HepG2 (cell line): Measurements from ENCODE around the gene NFASC. TPM values are rescaled to one million over a fixed set of nuclear protein-coding genes. Genes with fewer than 3 reads are reported as not detected.

ENCODE experiments used
- ATAC-seq: fragments of 200-7000 bp; cut with Tn5 transposase; 3 replicates; pipeline ENCODE4 v1.9.1; 2020; ENCODE audit warnings: mild to moderate bottlenecking, moderate library complexity
- BruUV-seq: library from RNA; stranded (reverse); fragments of 400-500 nt; replicated peaks from 2 replicates; lab custom pipeline; 2021; lab: Mats Ljungman, UMichigan
- CTCF ChIA-PET: fragments of 300-600 bp; formaldehyde crosslinking; extraction: SDS; loops from one replicate; lab custom pipeline; 2021; ENCODE audit warnings: low total read pairs, inconsistent platforms, low intra/inter-chr PET ratio; lab: Yijun Ruan, JAX
- POLR2A ChIA-PET: fragments of 350-600 bp; sonication (Branson Sonifier 250); formaldehyde crosslinking; loops from one replicate; lab custom pipeline; 2020; ENCODE audit warnings: antibody characterized with exemption, inconsistent platforms; lab: Yijun Ruan, JAX
- DNase-seq: peaks from one replicate; pipeline ENCODE4 v3.0.0-alpha.2; 2015; ENCODE audit warnings: low spot score
- FAIRE-seq: peaks from 3 replicates; lab custom pipeline; 2011; peaks lifted over from hg19 to GRCh38; lab: Jason Lieb, UNC
- H2AFZ ChIP-seq: one replicate; pipeline ENCODE4 v1.6.1; 2011; ENCODE audit warnings: low read length, inconsistent platforms
- H3K27ac ChIP-seq: fragments of 300-600 bp; 3 replicates; pipeline ENCODE4 v1.8.0; 2011; ENCODE audit warnings: mixed run types, mild to moderate bottlenecking, mixed read lengths, low read length, inconsistent platforms; ENCODE audit not compliant: insufficient read depth; ENCODE audit errors: extremely low read length
- H3K27me3 ChIP-seq, 2 experiments: fragments of 200-600 bp in 1 of 2; 2 replicates in 1 of 2; 3 replicates in 1 of 2; pipeline versions ENCODE4 v1.6.0 to v1.8.0; 2011; ENCODE audit warnings: low read length in 2 of 2, mild to moderate bottlenecking in 2 of 2, moderate library complexity in 2 of 2, inconsistent platforms in 1 of 2; ENCODE audit not compliant: insufficient read depth in 2 of 2, control insufficient read depth in 1 of 2
- H3K36me3 ChIP-seq, 2 experiments: fragments of 200-600 bp in 1 of 2; replicated peaks in 1 of 2; 2 replicates in 1 of 2; 3 replicates in 1 of 2; pipeline versions ENCODE4 v1.5.1 to v1.8.0; 2011; ENCODE audit warnings: low read length in 2 of 2, inconsistent platforms in 1 of 2; ENCODE audit not compliant: insufficient read depth in 2 of 2, control insufficient read depth in 1 of 2
- H3K4me1 ChIP-seq: 2 replicates; pipeline ENCODE4 v1.5.1; 2012; ENCODE audit warnings: low read length, inconsistent platforms; ENCODE audit not compliant: insufficient read depth
- H3K4me2 ChIP-seq: 2 replicates; pipeline ENCODE4 v1.6.0; 2011; ENCODE audit warnings: low read depth, low read length, inconsistent platforms
- H3K4me3 ChIP-seq, 3 experiments: fragments of 200-600 bp in 1 of 3; sonication (generic), shearing (Covaris generic) in 1 of 3; replicated peaks in 1 of 3; 2 replicates each; pipeline ENCODE4 v1.5.1; 2011 to 2016; ENCODE audit warnings: low read length in 3 of 3, inconsistent platforms in 2 of 3, low read depth in 2 of 3, mild to moderate bottlenecking in 2 of 3, control low read depth in 1 of 3, mixed read lengths in 1 of 3; ENCODE audit not compliant: insufficient read depth in 1 of 3
- H3K79me2 ChIP-seq: one replicate; pipeline ENCODE4 v1.6.1; 2011; ENCODE audit warnings: low read length, inconsistent platforms; ENCODE audit not compliant: insufficient read depth
- H3K9ac ChIP-seq: 2 replicates; pipeline ENCODE4 v1.6.0; 2011; ENCODE audit warnings: mild to moderate bottlenecking, low read depth, low read length, inconsistent platforms; ENCODE audit not compliant: insufficient read depth
- H3K9me3 ChIP-seq: 2 replicates; pipeline ENCODE4 v1.5.1; 2012; ENCODE audit warnings: mild to moderate bottlenecking, low read length
- H4K20me1 ChIP-seq: 2 replicates; pipeline ENCODE4 v1.6.0; 2011; ENCODE audit warnings: inconsistent platforms, mild to moderate bottlenecking, low read length, moderate library complexity; ENCODE audit not compliant: insufficient read depth
- BRCA1 ChIP-seq: sonication (generic); formaldehyde crosslinking; IDR thresholded peaks from 2 replicates; pipeline ENCODE4 v1.4.0; 2020; ENCODE audit warnings: missing genetic modification reagents
- HHEX ChIP-seq: IDR thresholded peaks from 2 replicates; pipeline ENCODE4 v1.6.1; 2016; ENCODE audit warnings: control low read depth
- HNRNPH1 ChIP-seq: fragments of 200-400 bp; formaldehyde crosslinking; optimal IDR thresholded peaks from 2 replicates; pipeline ENCODE3; 2017; ENCODE audit warnings: mild to moderate bottlenecking, low read depth, low read length
- JDP2 ChIP-seq: sonication (generic); formaldehyde crosslinking; IDR thresholded peaks from 2 replicates; pipeline ENCODE4 v1.8.1; 2022; ENCODE audit warnings: missing genetic modification reagents, borderline replicate concordance
- STAG1 ChIP-seq: sonication (generic); formaldehyde crosslinking; IDR thresholded peaks from 2 replicates; pipeline ENCODE4 v1.4.0; 2020; ENCODE audit warnings: missing genetic modification reagents
- U2AF1 ChIP-seq: fragments of 200-400 bp; formaldehyde crosslinking; optimal IDR thresholded peaks from 2 replicates; pipeline ENCODE3; 2017; ENCODE audit warnings: mild to moderate bottlenecking, low read depth, low read length
- ZNF543 ChIP-seq: sonication (generic); formaldehyde crosslinking; IDR thresholded peaks from 2 replicates; pipeline ENCODE4 v1.4.0; 2020; ENCODE audit warnings: mild to moderate bottlenecking, missing genetic modification reagents
- ZNF574 ChIP-seq: sonication (generic); formaldehyde crosslinking; IDR thresholded peaks from 2 replicates; pipeline ENCODE4 v1.4.0; 2020; ENCODE audit warnings: missing genetic modification reagents
- ZNF773 ChIP-seq: sonication (generic); formaldehyde crosslinking; IDR thresholded peaks from 2 replicates; pipeline ENCODE4 v1.4.0; 2020; ENCODE audit warnings: missing genetic modification reagents, borderline replicate concordance
- WGBS: methylation state at CpG from one replicate; pipeline ENCODE4 v1.1.6; 2017; ENCODE audit warnings: low lambda C conversion rate; 5-methylcytosine and 5-hydroxymethylcytosine counted together
- in situ Hi-C: cut with HindIII; loops from 2 replicates; pipeline ENCODE4 v1.10.0; 2017; ENCODE audit warnings: low pct_unique_long_range_greater_than_20kb; ENCODE audit not compliant: extremely low pct_ligation_motif_present
- intact Hi-C: fragments of 100-400 bp; cut with micrococcal nuclease; formaldehyde crosslinking; loops from one replicate; pipeline ENCODE4 v1.10.0; 2022; ENCODE audit not compliant: unreplicated experiment
- polyA plus RNA-seq, 8 experiments: library from polyadenylated mRNA; depleted of rRNA in 3 of 8; stranded (reverse) in 7 of 8; unstranded in 1 of 8; fragments of >200 nt; fragmentation: Illumina TruSeq in 4 of 8; extraction: Trizol in 4 of 8; gene quantifications; 2 replicates each; pipeline versions ENCODE4 v1.2.1 to v1.2.3, GENCODE V29; 2011 to 2016; ENCODE audit warnings: low read depth in 4 of 8, missing spikeins in 1 of 8, mixed read lengths in 1 of 8; ENCODE audit not compliant: insufficient read depth in 1 of 8
- total RNA-seq, 5 experiments: library from RNA; depleted of rRNA; stranded (reverse); fragments of >200 nt; fragmentation: Illumina TruSeq; extraction: Trizol; gene quantifications; 2 replicates each; pipeline ENCODE4 v1.2.3, GENCODE V29; 2016; ENCODE audit warnings: low read depth in 1 of 5

NFASC gene
- total and polyA plus RNA-seq, 2 of the 13 experiments (the other 11 are each of a cell fraction or from before 2014, with no cell fraction given) = not detected

- TF ChIP-seq ZNF574 (CRISPR knock-in tag) = no peak
- no peak for TF ChIP-seq JDP2
- TF ChIP-seq, all 625 proteins: peak for 0
Observed at GRCh38 chr1:204885790-204886189, 15.1 kb downstream of the NFASC start (continued).

- in situ Hi-C loops (no loop called here), intact Hi-C loops (loop anchor here (10.0 kb wide), 1 partner anchor 1173 kb away; no protein-coding TSS in a partner anchor)
- FAIRE-seq (no peak), ATAC-seq (no peak), DNase-seq (no peak)
- H3K4me2 ChIP-seq = no peak overlapping the region
- H3K79me2 ChIP-seq = no peaks in the 10 kb centered on the region
- POLR2A ChIA-PET = no interaction called here
- CTCF ChIA-PET = no interaction called here
- H3K4me3 ChIP-seq = no peak overlapping the region
- 53% methylated on average over 2 of the region's 2 CpGs for WGBS
- BruUV-seq = no TSS peak
- peaks cover 19% of the 10 kb centered on the region for H3K4me1 ChIP-seq
- H2AFZ ChIP-seq = no peak overlapping the region
- no peaks in the 10 kb centered on the region for H3K9me3 ChIP-seq
- H3K27me3 ChIP-seq = peaks cover 0 to 9% of the 10 kb centered on the region in 2 experiments; a peak in 3 of 5 replicates
- no peak for TF ChIP-seq HNRNPH1
- no peak for TF ChIP-seq U2AF1
- TF ChIP-seq STAG1 = no peak
- TF ChIP-seq ZNF773 (CRISPR knock-in tag) = no peak
- TF ChIP-seq HHEX (CRISPR knock-in tag) = no peak
- no peak for TF ChIP-seq ZNF543 (CRISPR knock-in tag)
- TF ChIP-seq BRCA1 = no peak
- no peak overlapping the region for H3K9ac ChIP-seq
- H4K20me1 ChIP-seq = no peaks in the 10 kb centered on the region
- H3K27ac ChIP-seq = no peak overlapping the region
- H3K36me3 ChIP-seq = no peaks in the 10 kb centered on the region
Observed at GRCh38 chr1:204887846-204888245, 17.2 kb downstream of the NFASC start.
